ENCODE results near the gene IL31RA. TPM values are rescaled to one million over a fixed set of nuclear protein-coding genes. Genes with fewer than 3 reads are reported as not detected.

The IL31RA gene
- polyA plus RNA-seq, 3 donors: 0.06 to 0.11 TPM; not detected in 1

DNA sequence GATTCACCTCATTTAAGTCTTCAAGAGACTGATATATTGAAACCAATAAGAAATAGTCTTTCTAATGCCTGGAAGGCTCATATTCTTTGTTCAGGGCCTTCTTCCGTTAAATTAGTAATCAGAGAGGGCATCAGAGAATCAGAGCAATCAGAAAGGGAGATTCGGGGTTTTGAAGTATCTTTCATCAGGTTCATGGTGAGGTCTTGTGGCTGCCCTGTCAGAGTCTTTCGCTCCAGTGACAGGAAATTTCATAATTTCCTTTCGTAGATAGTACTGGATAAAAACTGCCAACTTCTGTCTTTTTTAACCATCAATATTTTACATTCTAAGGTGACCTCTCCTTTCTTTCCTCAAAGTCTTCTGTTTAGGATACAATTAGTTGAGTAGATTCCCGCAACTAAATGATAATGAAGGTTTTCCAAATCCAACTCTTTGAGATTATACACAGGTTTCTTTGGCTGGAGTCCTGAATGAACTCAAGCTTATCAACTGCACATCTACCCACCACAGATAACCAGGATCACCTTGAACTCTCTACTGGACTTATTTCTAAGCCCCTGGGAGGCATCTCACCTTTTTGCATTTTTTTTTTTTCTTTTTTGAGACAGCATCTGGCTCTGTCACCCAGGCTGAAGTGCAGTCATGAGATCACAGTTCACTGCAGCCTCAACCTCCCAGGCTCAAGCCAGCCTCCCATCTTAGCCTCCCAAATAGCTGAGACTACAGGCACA lies 5.5 kb downstream of the IL31RA start:
- DNase-seq (ENCODE audit: extremely low read depth in 1 of 11, low read depth in 9 of 11, low spot score in 4 of 11): no peak

DNA sequence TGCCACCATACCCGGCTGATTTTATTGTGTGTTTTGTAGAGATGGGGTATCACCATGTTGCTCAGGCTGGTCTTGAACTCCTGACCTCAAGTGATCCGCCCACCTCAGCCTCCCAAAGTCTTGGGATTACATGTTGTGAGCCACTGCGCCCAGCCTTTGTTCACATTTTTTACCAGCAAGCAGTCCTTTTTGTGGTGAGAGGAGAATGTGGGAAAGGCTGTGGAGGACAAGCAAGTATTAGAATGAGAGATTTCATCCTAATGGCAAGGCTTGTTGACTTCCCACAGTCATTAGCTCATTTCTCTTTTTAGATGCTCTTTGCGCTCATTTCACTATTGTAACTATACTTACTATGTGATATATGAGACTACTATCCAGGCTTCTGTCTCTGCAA lies 6.1 kb downstream of the IL31RA start:
- DNase-seq (ENCODE audit: extremely low read depth in 1 of 11, low read depth in 9 of 11, low spot score in 4 of 11): no peak

DNA sequence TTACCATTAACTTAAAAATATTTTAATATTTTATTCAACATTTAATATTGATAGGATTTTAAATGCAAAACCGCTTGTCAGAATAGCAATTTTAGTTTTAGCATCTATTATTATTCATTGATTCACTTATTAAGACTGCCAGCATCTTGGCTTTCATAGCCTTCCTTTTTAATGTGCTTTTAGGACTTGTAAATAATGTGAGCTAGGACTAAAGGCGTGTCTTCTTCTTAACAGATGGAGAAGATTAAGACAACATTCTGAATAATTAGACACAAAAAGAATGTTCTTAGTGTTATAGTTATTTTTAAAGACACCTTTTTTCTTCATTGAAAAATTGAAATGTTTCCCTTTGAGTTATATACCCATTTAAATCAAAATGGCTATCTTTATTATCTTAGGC lies 6.9 kb downstream of the IL31RA start:
- no peak for DNase-seq (ENCODE audit: extremely low read depth in 1 of 11, low read depth in 9 of 11, low spot score in 4 of 11)

- DNase-seq (ENCODE audit: extremely low read depth in 1 of 11, low read depth in 9 of 11, low spot score in 4 of 11): no peak
These were observed 9.1 kb downstream of the IL31RA start for GRCh38 chr5:55860288-55860687.

GRCh38 chr5:55860709-55861108 lies 9.6 kb downstream of the IL31RA start:
- no peak for DNase-seq (ENCODE audit: extremely low read depth in 1 of 11, low read depth in 9 of 11, low spot score in 4 of 11)

DNA sequence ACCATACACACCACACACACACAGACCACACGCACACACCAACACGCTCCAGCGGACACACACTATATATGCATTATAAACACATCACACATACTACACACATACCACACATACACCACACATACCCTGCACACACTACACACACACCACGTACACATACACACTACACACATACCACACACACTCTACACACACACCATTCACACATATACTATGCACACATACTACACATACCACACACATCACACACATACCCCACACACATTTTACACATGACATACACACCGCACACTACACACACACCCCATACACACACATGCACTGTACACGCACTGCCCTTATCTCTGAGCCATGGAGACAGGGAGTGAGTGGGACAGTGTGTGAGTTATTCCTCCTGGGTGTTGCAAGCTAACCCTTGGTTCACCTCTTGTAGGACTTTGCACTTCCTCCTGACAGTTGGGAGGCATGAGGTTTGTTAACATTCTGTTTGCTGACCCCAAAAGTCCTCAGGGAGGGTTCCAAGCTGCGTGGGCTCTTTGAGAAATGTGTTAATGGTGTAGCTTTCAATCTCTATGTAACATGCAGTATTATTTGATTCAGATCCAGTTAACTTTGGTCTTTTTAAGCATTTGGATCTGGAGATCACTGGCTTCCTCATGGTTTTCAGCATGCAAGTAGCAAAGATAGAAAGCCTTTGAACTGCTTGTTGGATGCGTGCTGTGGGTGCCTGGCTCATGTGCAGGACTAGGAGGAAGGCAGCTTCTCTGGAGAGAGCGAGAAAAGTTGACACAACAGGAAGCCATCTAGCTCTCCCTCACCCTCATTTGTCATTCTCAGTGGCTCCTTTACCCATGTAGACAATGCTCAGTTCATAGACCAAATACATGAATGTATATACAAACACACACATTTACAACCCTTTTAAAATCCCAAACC lies 13.7 kb downstream of the IL31RA start:
- no peak for DNase-seq (ENCODE audit: extremely low read depth in 1 of 11, low read depth in 9 of 11, low spot score in 4 of 11)

- no peak for DNase-seq (ENCODE audit: extremely low read depth in 1 of 11, low read depth in 9 of 11, low spot score in 4 of 11)
These were observed 14.7 kb downstream of the IL31RA start for GRCh38 chr5:55865831-55866230.

DNA sequence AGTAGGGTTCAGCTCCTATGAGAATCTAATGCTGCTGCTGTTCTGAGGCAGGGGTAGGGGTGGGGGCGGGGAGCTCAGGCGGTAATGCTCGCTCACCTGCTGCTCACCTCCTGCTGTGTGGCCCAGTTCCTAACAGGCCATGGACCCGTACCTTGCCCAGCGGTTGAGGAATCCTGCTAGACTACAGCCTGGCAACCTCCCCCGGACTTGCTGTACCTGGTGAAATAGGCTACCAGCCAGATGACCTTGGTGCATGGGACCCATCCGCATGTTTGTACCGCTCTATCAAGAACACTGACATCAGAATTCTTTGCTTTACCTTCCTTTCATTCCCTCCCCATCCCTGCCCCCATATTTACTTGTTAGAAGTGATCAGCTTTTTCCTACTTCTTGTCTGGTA lies 15.3 kb downstream of the IL31RA start:
- DNase-seq (ENCODE audit: extremely low read depth in 1 of 11, low read depth in 9 of 11, low spot score in 4 of 11): no peak

DNA sequence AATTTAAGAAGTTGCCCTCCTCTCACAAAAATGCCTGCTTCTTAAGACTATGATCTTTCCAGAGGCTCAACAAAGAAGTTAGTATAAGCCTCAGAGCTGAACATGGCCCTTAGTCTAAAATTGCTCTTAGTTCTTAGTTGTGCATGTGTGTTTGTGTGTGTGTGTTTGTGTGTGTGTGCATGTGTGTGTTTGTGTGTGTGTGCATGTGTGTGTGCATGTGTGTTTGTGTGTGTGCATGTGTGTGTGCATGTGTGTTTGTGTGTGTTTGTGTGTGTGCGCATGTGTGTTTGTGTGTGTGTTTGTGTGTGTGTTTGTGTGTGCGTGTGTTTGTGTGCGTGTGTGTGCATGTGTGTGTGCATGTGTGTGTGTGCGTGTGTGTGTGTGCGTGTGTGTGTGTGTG lies 15.8 kb downstream of the IL31RA start:
- DNase-seq (ENCODE audit: extremely low read depth in 1 of 11, low read depth in 9 of 11, low spot score in 4 of 11): no peak

GRCh38 chr5:55868846-55869245 lies 17.7 kb downstream of the IL31RA start:
- no peak for DNase-seq (ENCODE audit: extremely low read depth in 1 of 11, low read depth in 9 of 11, low spot score in 4 of 11)

DNA sequence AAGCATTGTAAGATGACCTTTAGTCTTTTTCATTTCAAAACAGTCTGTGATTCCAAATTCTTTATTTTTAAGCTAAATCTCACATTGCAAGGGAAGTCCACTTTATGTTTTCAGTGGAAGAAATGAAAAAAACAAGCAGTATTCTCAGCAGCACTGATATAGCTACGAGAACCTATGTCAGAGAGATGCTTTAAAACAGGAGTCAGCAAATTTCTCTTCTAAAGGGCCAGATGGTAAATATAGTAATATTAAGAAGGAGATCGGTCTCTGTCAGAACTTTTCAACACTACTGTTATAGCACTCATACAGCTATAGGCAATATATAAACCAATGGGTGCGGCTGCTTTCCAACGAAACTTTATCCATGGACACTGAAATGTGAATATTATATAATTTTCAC lies 18.7 kb downstream of the IL31RA start:
- no peak for DNase-seq (ENCODE audit: extremely low read depth in 1 of 11, low read depth in 9 of 11, low spot score in 4 of 11)

DNA sequence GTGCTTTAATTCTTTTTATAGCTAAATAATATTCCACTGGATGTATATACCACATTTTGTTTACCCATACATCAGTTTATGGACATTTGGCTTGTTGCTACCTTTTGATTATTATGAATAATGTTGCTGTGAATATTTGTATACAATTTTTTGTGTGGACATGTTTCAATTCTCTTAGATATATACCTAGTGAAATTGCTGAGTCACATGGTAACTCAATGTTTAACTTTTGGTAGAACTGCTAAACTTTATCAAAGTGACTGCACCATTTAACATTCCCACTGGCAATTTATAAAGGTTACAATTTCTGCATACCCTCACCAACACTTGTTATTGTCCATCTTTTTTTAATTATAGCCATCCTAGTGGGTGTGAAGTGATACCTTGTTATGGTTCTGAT lies 22.1 kb downstream of the IL31RA start:
- no peak for DNase-seq (ENCODE audit: extremely low read depth in 1 of 11, low read depth in 9 of 11, low spot score in 4 of 11)

GRCh38 chr5:55877655-55878054 lies 26.5 kb downstream of the IL31RA start:
- DNase-seq (ENCODE audit: extremely low read depth in 1 of 11, low read depth in 9 of 11, low spot score in 4 of 11): no peak

- no peak for DNase-seq (ENCODE audit: extremely low read depth in 1 of 11, low read depth in 9 of 11, low spot score in 4 of 11)
These were observed 29.3 kb downstream of the IL31RA start for GRCh38 chr5:55880453-55880852.

DNA sequence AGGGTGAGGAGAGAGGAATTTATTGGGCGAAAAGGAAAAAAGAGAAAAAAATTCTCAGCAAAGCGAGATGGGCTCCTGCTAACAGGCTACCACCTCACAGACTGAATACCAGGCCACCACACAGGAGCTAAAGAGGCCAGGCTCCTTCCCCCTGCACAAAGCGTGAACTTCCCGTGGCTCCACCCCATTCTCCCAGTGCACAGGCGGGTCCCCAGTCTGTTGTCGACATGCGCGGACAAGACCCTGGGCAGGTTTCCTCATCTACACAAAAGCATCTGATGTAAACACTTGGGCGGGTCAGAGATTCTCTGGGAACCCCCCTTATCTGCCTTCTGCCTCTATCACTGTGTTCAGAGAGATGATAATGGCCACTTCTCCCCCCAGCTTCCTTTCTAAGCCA lies 34.2 kb downstream of the IL31RA start:
- no peak for DNase-seq (ENCODE audit: extremely low read depth in 1 of 11, low read depth in 9 of 11, low spot score in 4 of 11)

DNA sequence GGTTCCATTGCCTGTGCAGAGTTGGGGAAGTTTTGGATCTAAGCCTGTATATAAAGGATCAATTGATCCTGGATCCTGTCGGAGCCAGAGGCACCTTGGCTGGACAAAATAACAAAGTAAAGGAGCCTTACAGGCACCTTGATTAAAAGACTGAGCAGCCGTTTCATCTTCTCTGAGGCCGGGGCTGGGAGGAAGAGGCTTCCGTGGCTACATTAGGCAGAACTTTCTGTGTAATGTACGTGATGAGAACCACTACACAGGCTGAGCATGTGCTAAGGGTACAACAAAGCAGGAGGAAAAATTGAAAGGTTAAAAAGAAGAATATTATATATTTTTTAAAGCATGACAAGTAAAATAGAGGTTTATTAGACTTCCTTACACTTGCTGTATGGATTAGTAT lies 37.0 kb downstream of the IL31RA start:
- no peak for DNase-seq (ENCODE audit: extremely low read depth in 1 of 11, low read depth in 9 of 11, low spot score in 4 of 11)

DNA sequence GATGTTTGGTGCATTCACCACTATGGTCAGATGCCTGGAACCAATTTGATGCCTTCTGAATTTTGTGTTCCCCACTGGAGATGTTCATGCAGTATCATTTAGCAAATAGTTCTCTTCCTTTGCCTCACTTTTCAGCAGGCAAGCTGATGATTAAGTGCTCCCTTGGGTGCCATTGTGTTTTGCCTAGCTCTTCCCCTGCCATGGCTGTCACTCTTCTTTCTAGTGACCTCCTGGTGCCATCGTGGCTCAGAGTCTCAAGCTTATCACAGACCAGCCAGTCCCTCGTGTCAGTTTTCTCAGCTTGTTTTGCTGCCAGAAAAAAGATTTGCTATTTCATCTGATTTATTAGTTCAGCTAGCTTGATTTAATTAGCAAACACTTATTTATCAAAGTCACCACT lies 41.3 kb downstream of the IL31RA start:
- DNase-seq (ENCODE audit: extremely low read depth in 1 of 11, low read depth in 9 of 11, low spot score in 4 of 11): no peak

DNA sequence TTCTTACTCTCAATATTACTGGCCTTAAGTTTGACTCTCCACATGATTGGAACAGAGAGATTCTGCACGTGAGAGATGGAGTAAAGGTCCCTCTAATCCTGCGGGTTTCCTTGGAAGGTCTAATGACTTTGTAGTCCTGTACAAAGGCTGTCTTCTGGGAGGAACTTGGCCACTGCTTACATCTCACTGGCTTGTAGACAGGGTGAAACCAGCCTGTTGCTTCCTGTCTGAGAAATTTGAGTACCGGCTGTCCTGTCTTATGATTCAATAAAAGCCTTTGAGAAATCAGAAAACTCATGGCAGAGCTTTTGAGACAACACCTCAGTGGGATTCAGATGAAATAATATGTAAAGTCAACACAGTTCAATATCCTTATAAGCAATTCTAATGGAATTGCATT lies 43.0 kb downstream of the IL31RA start:
- DNase-seq (ENCODE audit: extremely low read depth in 1 of 11, low read depth in 9 of 11, low spot score in 4 of 11): no peak

- DNase-seq (ENCODE audit: extremely low read depth in 1 of 11, low read depth in 9 of 11, low spot score in 4 of 11): no peak
These were observed 44.2 kb downstream of the IL31RA start for GRCh38 chr5:55895346-55895745.

- no peak for DNase-seq (ENCODE audit: extremely low read depth in 1 of 11, low read depth in 9 of 11, low spot score in 4 of 11)
These were observed 45.1 kb downstream of the IL31RA start for GRCh38 chr5:55896238-55896637.

Measured in renal cortex interstitium (tissue), 11 donors.